GM23248 (cell line): ENCODE results near the gene MAP3K4.

Experiments used
- EZH2 ChIP-seq: fragments of 200-600 bp; sonication (generic); IDR thresholded peaks from 2 replicates; pipeline ENCODE4 v1.6.1; 2018; ENCODE audit warnings: antibody characterized with exemption, mild to moderate bottlenecking; ENCODE audit not compliant: insufficient read depth, poor library complexity, severe bottlenecking
- EZH2phosphoT487 ChIP-seq: fragments of 200-600 bp; sonication (generic); IDR thresholded peaks from 2 replicates; pipeline ENCODE4 v1.6.1; 2018; ENCODE audit warnings: antibody characterized with exemption, moderate library complexity, mild to moderate bottlenecking, low read depth; ENCODE audit not compliant: insufficient read depth

- TF ChIP-seq EZH2 (no peak), EZH2phosphoT487 (no peak)
Observed at GRCh38 chr6:161162722-161163121, 171.2 kb downstream of the MAP3K4 start.
